B cell (primary cell): ENCODE data around the gene COPB1. TPM values are rescaled to one million over a fixed set of nuclear protein-coding genes. Genes with fewer than 3 reads are reported as not detected.

Source experiments
- ATAC-seq: fragments of 200-7000 bp; cut with Tn5 transposase; one replicate; pipeline ENCODE4 v1.10.0; 2021; ENCODE audit warnings: low read depth, mild to moderate bottlenecking, moderate number of reproducible peaks, moderate library complexity
- CTCF ChIA-PET: fragments of 350-600 bp; sonication (Branson Sonifier 250); formaldehyde crosslinking; loops from one replicate; lab custom pipeline; 2021; ENCODE audit warnings: antibody characterized with exemption, inconsistent platforms; lab: Charles Lee
- POLR2A ChIA-PET: fragments of 350-600 bp; sonication (Branson Sonifier 250); formaldehyde crosslinking; loops from one replicate; lab custom pipeline; 2021; ENCODE audit warnings: antibody characterized with exemption; lab: Charles Lee
- DNase-seq: peaks from one replicate; pipeline ENCODE4 v3.0.0; 2013
- H2AFZ ChIP-seq: 2 replicates; pipeline ENCODE4 v1.6.1; 2012; ENCODE audit warnings: mild to moderate bottlenecking, low read depth, low read length; ENCODE audit not compliant: insufficient read depth, poor library complexity, severe bottlenecking
- H3K27ac ChIP-seq, 2 donors: 1 replicate in 1 of 2; 2 replicates in 1 of 2; pipeline ENCODE4 v1.5.1; 2012 to 2013; ENCODE audit warnings: low read length in 2 of 2, mild to moderate bottlenecking in 2 of 2, moderate library complexity in 1 of 2
- H3K27me3 ChIP-seq, 4 experiments: fragments of 200-600 bp in 1 of 4; sonication (generic) in 1 of 4; replicated peaks in 1 of 4; 1 replicate in 2 of 4; 2 replicates in 2 of 4; pipeline versions ENCODE4 v1.6.1 to v1.7.0; 2013 to 2016; ENCODE audit warnings: low read length in 3 of 4, mild to moderate bottlenecking in 2 of 4, mixed read lengths in 1 of 4, moderate library complexity in 1 of 4; ENCODE audit not compliant: insufficient read depth in 4 of 4, control insufficient read depth in 3 of 4; ENCODE audit errors: control extremely low read depth in 1 of 4
- H3K36me3 ChIP-seq, 2 experiments: replicated peaks in 1 of 2; 1 replicate in 1 of 2; 2 replicates in 1 of 2; pipeline versions ENCODE4 v1.6.1 to v1.7.1; 2013; ENCODE audit warnings: low read length in 1 of 2; ENCODE audit not compliant: insufficient read depth in 2 of 2, control insufficient read depth in 1 of 2; ENCODE audit errors: control extremely low read depth in 1 of 2, extremely low read depth in 1 of 2
- H3K4me1 ChIP-seq, 2 donors: fragments of 200-600 bp in 1 of 2; sonication (generic) in 1 of 2; 1 replicate in 1 of 2; 2 replicates in 1 of 2; pipeline versions ENCODE4 v1.5.1 to v1.6.1; 2013 to 2017; ENCODE audit warnings: low read length in 2 of 2; ENCODE audit not compliant: control insufficient read depth in 2 of 2, insufficient read depth in 2 of 2
- H3K4me2 ChIP-seq: replicated peaks from 2 replicates; pipeline ENCODE3; 2012; ENCODE audit warnings: mild to moderate bottlenecking, low read depth, low read length; ENCODE audit not compliant: poor library complexity, severe bottlenecking
- H3K4me3 ChIP-seq, 5 experiments: fragments of 200-600 bp in 1 of 5; sonication (generic) in 1 of 5; 1 replicate in 3 of 5; 2 replicates in 2 of 5; pipeline versions ENCODE4 v1.5.1 to v1.7.0; 2011 to 2016; ENCODE audit warnings: low read length in 4 of 5, mild to moderate bottlenecking in 4 of 5, low read depth in 2 of 5, control low read depth in 1 of 5, moderate library complexity in 1 of 5; ENCODE audit not compliant: insufficient read depth in 1 of 5; ENCODE audit errors: control extremely low read depth in 1 of 5, extremely low read depth in 1 of 5
- H3K79me2 ChIP-seq: fragments of 200-600 bp; sonication (generic); one replicate; pipeline ENCODE4 v1.6.0; 2016; ENCODE audit warnings: low read length; ENCODE audit not compliant: control insufficient read depth, insufficient read depth
- H3K9ac ChIP-seq: fragments of 200-600 bp; sonication (generic); 2 replicates; pipeline ENCODE4 v1.6.1; 2017; ENCODE audit warnings: mild to moderate bottlenecking, low read length, moderate library complexity
- H3K9me3 ChIP-seq, 3 donors: one replicate each; pipeline versions ENCODE4 v1.6.1 to v1.7.1; 2013; ENCODE audit warnings: low read length in 2 of 3; ENCODE audit not compliant: control insufficient read depth in 2 of 3, insufficient read depth in 1 of 3; ENCODE audit errors: control extremely low read depth in 1 of 3
- H4K20me1 ChIP-seq: 2 replicates; pipeline ENCODE4 v1.6.0; 2012; ENCODE audit warnings: mild to moderate bottlenecking, low read length; ENCODE audit not compliant: insufficient read depth, control insufficient read depth, poor library complexity, severe bottlenecking
- H3K27ac Mint-ChIP-seq: one replicate; pipeline ENCODE4 v1.8.0; 2021; ENCODE audit warnings: mixed read lengths
- H3K27me3 Mint-ChIP-seq: one replicate; pipeline ENCODE4 v1.8.0; 2021; ENCODE audit warnings: mixed read lengths
- H3K4me1 Mint-ChIP-seq: one replicate; pipeline ENCODE4 v1.8.0; 2021; ENCODE audit warnings: mixed read lengths
- H3K4me3 Mint-ChIP-seq: one replicate; pipeline ENCODE4 v1.8.0; 2021; ENCODE audit warnings: mixed read lengths
- H3K9me3 Mint-ChIP-seq: one replicate; pipeline ENCODE4 v1.8.0; 2022; ENCODE audit warnings: mixed read lengths; ENCODE audit not compliant: insufficient read depth
- CTCF ChIP-seq: fragments of 200-600 bp; IDR thresholded peaks from one replicate; pipeline ENCODE4 v1.8.0; 2022; ENCODE audit warnings: antibody characterized with exemption, mild to moderate bottlenecking
- EZH2 ChIP-seq: IDR thresholded peaks from 2 replicates; pipeline ENCODE4 v1.6.1; 2012; ENCODE audit warnings: borderline replicate concordance, low read depth, mild to moderate bottlenecking, moderate library complexity, low read length; ENCODE audit not compliant: insufficient read depth, poor library complexity, severe bottlenecking
- WGBS: methylation state at CpG from one replicate; pipeline ENCODE4 v1.1.5; 2013; ENCODE audit warnings: missing lambda C conversion rate; ENCODE audit not compliant: insufficient coverage; 5-methylcytosine and 5-hydroxymethylcytosine counted together
- intact Hi-C: fragments of 100-400 bp; cut with micrococcal nuclease; formaldehyde crosslinking; loops from one replicate; pipeline ENCODE4 v1.10.0; 2022
- polyA plus RNA-seq: library from polyadenylated mRNA; depleted of rRNA; stranded (reverse); fragments of >200 nt; gene quantifications from 2 replicates; pipeline ENCODE4 v1.2.3, GENCODE V29; 2012
- total RNA-seq, 2 donors: library from RNA; stranded (reverse); fragments of 120-200 nt in 1 of 2; gene quantifications; 1 replicate in 1 of 2; 2 replicates in 1 of 2; pipeline versions ENCODE4 v1.2.3 to v1.2.4, GENCODE V29; 2013 to 2022

Gene COPB1
- total and polyA plus RNA-seq, 2 donors (not counting 1 experiment from before 2014, with no cell fraction given): 32.0 to 80.2 TPM

GRCh38 chr11:14460147-14460546 is 39.5 kb downstream of the COPB1 start:
- Histone ChIP-seq H3K4me3 (no peak overlapping the region), H3K27ac (no peak overlapping the region), H3K9ac (no peak overlapping the region), H3K4me1 (no peaks in the 10 kb centered on the region), H3K36me3 (peaks cover 3 to 81% of the 10 kb centered on the region in 2 experiments), H3K4me2 (no peak overlapping the region), H3K9me3 (no peaks in the 10 kb centered on the region), H3K27me3 (no peaks in the 10 kb centered on the region), H4K20me1 (no peaks in the 10 kb centered on the region), H3K79me2 (no peaks in the 10 kb centered on the region), H2AFZ (no peak overlapping the region)
- ATAC-seq: no peak
- intact Hi-C loops: no loop called here
- ChIA-PET CTCF (interaction anchor here (1.6 to 2.5 kb wide), 3 partner anchors 15 to 160 kb away, joined by 3 to 18 read pairs (median 4); no protein-coding TSS in a partner anchor), POLR2A (no interaction called here)
- H3K9me3 Mint-ChIP-seq: no peaks in the 10 kb centered on the region
- H3K27ac Mint-ChIP-seq: no peak overlapping the region
- H3K4me1 Mint-ChIP-seq: no peaks in the 10 kb centered on the region
- no peak overlapping the region for H3K4me3 Mint-ChIP-seq
- DNase-seq: no peak
- H3K27me3 Mint-ChIP-seq: no peaks in the 10 kb centered on the region
- TF ChIP-seq CTCF: no peak
- TF ChIP-seq EZH2: no peak

- ATAC-seq (no peak), DNase-seq (no peak)
- no peaks in the 10 kb centered on the region for H3K4me1 Mint-ChIP-seq
- Histone ChIP-seq H3K27ac (no peak overlapping the region), H3K9me3 (no peaks in the 10 kb centered on the region), H3K4me2 (no peak overlapping the region), H3K4me3 (no peak overlapping the region), H3K9ac (no peak overlapping the region), H3K79me2 (peaks cover 4% of the 10 kb centered on the region), H3K4me1 (peaks cover 0 to 3% of the 10 kb centered on the region in 2 donors), H4K20me1 (no peaks in the 10 kb centered on the region), H2AFZ (no peak overlapping the region), H3K36me3 (peaks cover 0 to 64% of the 10 kb centered on the region in 2 experiments), H3K27me3 (no peaks in the 10 kb centered on the region)
- CTCF ChIA-PET: interaction anchor here (8.4 kb wide), 1 partner anchor 155 kb away, joined by 474 read pairs; no protein-coding TSS in a partner anchor
- intact Hi-C loops: loop anchor here (5.0 to 10.0 kb wide), 3 partner anchors 39 to 684 kb away; partner anchors contain the start of gene COPB1
- POLR2A ChIA-PET: no interaction called here
- H3K27me3 Mint-ChIP-seq: no peaks in the 10 kb centered on the region
- no peak for TF ChIP-seq EZH2
- no peak for TF ChIP-seq CTCF
- no peak overlapping the region for H3K27ac Mint-ChIP-seq
- H3K9me3 Mint-ChIP-seq: no peaks in the 10 kb centered on the region
- WGBS: 56% methylated on average over 2 of the region's 3 CpGs
- no peak overlapping the region for H3K4me3 Mint-ChIP-seq
Measured at GRCh38 chr11:14458377-14458776, 41.2 kb downstream of the COPB1 start.
